ENCODE results near the gene RBM4. TPM values are rescaled to one million over a fixed set of nuclear protein-coding genes. Genes with fewer than 3 reads are reported as not detected.

The RBM4 gene
- total RNA-seq, 1 experiment from 2014 or later, result 272 TPM

DNA sequence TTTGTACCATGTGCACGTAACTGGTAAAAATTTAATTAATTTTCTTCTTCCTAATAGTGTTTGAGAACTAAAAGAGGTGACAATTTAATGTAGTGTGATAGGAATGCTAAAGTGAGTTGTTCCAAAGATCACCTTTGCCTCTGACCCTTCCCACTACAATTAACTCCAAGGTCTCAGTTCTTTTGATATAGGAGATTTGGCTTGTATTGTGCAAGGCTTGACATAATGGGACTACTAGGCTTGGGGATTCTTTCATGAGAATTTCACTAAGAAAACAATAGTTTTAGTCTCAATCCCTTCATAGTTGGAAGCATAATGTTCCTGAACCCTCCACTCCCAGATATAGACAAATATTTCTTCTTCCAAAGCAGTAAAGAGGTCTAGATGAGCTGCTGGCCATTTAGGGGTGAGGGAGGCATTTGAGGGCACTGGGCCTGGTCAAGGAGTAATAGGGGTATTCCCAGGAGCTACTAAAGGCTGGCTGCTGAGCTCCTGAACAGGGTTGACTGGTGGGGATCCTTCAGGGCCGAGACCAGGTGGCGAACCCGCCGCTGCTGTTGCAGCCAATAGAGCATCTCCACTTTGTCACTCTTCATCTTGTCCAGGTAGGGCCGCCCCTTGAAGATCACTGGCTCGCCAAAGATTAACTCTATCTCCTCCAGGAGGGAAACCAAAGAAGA, 48.4 kb upstream of the RBM4 start:
- Histone ChIP-seq H3K23ac (ENCODE audit: insufficient read length, low read depth, low read length) (no peak overlapping the region), H2BK12ac (ENCODE audit: insufficient read length, low read depth, low read length) (no peak overlapping the region), H2BK120ac (ENCODE audit: low read depth, low read length, poor library complexity, severe bottlenecking) (no peak overlapping the region), H3K9ac (ENCODE audit: extremely low read depth, insufficient read length, low read length) (no peak overlapping the region), H3K79me1 (ENCODE audit: insufficient read depth, low read depth, low read length, poor library complexity, severe bottlenecking) (peaks cover 3% of the 10 kb centered on the region), H4K8ac (replicated peaks; ENCODE audit: insufficient read length, low read depth, low read length) (no peak overlapping the region), H2BK15ac (ENCODE audit: low read depth, low read length) (no peak overlapping the region), H3K56ac (ENCODE audit: insufficient read length, low read depth, low read length) (no peak overlapping the region), H2BK20ac (ENCODE audit: low read depth, low read length, poor library complexity, severe bottlenecking) (no peak overlapping the region), H3K9me3 (ENCODE audit: control insufficient read depth, low read depth, low read length) (no peaks in the 10 kb centered on the region), H3K23me2 (ENCODE audit: insufficient read length, low read depth, low read length, poor library complexity, severe bottlenecking) (peaks cover 10% of the 10 kb centered on the region), H3K4me2 (ENCODE audit: insufficient read depth, insufficient read length, low read length) (no peak overlapping the region), H2BK5ac (ENCODE audit: insufficient read length, low read length) (no peak overlapping the region), H4K20me1 (ENCODE audit: control insufficient read depth, insufficient read depth, insufficient read length) (no peaks in the 10 kb centered on the region), H2AFZ (ENCODE audit: low read length) (no peak overlapping the region), H3K4ac (ENCODE audit: low read depth, low read length) (no peak overlapping the region), H3K79me2 (ENCODE audit: insufficient read depth, low read length) (no peaks in the 10 kb centered on the region), H3K14ac (ENCODE audit: insufficient read depth, low read length) (no peak overlapping the region), H3K27ac (ENCODE audit: insufficient read length, low read depth, low read length) (no peak overlapping the region), H3K18ac (ENCODE audit: insufficient read length, low read depth, low read length) (no peak overlapping the region), H4K91ac (ENCODE audit: insufficient read length, low read depth, low read length) (no peak overlapping the region), H2AK5ac (ENCODE audit: insufficient read length, low read length) (no peak overlapping the region), H3T11ph (ENCODE audit: low read length) (no peak overlapping the region), H3K4me1 (ENCODE audit: insufficient read depth, low read length) (no peaks in the 10 kb centered on the region; the same call in 1 of the 2 replicates), H4K5ac (ENCODE audit: insufficient read length, low read depth, low read length) (no peak overlapping the region), H3K27me3 (ENCODE audit: insufficient read depth, low read length) (no peaks in the 10 kb centered on the region)
- TF ChIP-seq, protein P1, sequence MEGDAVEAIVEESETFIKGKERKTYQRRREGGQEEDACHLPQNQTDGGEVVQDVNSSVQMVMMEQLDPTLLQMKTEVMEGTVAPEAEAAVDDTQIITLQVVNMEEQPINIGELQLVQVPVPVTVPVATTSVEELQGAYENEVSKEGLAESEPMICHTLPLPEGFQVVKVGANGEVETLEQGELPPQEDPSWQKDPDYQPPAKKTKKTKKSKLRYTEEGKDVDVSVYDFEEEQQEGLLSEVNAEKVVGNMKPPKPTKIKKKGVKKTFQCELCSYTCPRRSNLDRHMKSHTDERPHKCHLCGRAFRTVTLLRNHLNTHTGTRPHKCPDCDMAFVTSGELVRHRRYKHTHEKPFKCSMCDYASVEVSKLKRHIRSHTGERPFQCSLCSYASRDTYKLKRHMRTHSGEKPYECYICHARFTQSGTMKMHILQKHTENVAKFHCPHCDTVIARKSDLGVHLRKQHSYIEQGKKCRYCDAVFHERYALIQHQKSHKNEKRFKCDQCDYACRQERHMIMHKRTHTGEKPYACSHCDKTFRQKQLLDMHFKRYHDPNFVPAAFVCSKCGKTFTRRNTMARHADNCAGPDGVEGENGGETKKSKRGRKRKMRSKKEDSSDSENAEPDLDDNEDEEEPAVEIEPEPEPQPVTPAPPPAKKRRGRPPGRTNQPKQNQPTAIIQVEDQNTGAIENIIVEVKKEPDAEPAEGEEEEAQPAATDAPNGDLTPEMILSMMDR (conservative IDR thresholded peaks at IDR 0.05), result no peak
- H3K27ac Mint-ChIP-seq, result no peak overlapping the region
- H3K36me3 Mint-ChIP-seq (ENCODE audit: insufficient read depth in 1 of 3, low read depth in 3 of 3), result peaks cover 2 to 22% (median 16%) of the 10 kb centered on the region in 3 experiments; a peak in 4 of 7 replicates
- no peak overlapping the region; a peak in 1 of 5 replicates for H3K4me3 Mint-ChIP-seq
- H3K27me3 Mint-ChIP-seq (ENCODE audit: low read depth), result peaks cover 30% of the 10 kb centered on the region
- peaks cover 15 to 16% of the 10 kb centered on the region in 2 experiments for H3K4me1 Mint-ChIP-seq
- H3K9me3 Mint-ChIP-seq, result peaks cover 34 to 44% of the 10 kb centered on the region in 2 experiments
- WGBS (ENCODE audit: extremely low coverage, insufficient read length, low lambda C conversion rate), result no CpG with 5 or more reads among the region's 7 CpGs
- no peak for DNase-seq
